Fibroblast of skin of abdomen (primary cell): ENCODE results near the gene DDX24.
A peak's percentile ranks its signal among the peaks of the same experiment; 100 is the strongest.
"Not testable (repeated sequence)": the region's sequence is repeated elsewhere in the genome, so short reads cannot be mapped to it uniquely, and the experiment has no call there.

ENCODE experiments used
- DNase-seq: peaks from one replicate; pipeline ENCODE4 v3.0.0-alpha.2; 2013

Gene DDX24

DNA sequence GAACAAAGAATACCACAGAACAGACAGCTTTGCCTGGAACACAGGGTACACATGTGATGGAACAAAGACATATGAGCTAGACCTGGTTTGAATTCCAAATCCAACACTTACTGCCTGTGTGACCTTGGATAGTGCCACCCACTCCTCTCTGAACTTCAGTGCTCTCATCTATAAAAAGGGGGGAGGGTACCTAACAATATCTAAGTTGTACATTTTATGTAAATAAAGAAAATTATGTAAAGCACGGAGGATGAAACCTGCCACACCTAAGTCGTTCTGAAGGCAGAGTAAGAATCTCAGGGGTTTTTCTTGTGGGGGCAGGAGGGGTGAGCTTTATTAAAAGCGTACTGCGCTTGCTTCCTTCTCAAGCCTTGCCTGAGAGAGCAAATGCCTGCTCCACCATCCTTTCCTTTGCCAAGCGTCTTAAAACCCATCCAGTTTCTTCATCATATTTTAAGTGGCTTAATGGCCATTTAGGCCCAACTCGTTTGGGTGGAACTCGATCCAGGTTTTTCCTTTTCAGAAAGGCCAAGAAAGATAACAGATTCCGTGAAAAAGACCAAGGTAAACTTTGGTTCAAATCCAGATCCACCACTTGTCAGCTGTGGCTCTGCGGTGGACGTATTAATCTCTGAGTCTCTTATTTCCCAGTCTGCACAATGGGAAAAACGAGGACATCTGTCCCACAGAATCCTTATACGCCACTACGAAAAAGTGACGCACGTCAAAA is 946 bp downstream of the DDX24 start:
- DNase-seq, result peak; percentile 19

GRCh38 chr14:94077823-94078222 is 3.2 kb downstream of the DDX24 start:
- DNase-seq, result no peak

DNA sequence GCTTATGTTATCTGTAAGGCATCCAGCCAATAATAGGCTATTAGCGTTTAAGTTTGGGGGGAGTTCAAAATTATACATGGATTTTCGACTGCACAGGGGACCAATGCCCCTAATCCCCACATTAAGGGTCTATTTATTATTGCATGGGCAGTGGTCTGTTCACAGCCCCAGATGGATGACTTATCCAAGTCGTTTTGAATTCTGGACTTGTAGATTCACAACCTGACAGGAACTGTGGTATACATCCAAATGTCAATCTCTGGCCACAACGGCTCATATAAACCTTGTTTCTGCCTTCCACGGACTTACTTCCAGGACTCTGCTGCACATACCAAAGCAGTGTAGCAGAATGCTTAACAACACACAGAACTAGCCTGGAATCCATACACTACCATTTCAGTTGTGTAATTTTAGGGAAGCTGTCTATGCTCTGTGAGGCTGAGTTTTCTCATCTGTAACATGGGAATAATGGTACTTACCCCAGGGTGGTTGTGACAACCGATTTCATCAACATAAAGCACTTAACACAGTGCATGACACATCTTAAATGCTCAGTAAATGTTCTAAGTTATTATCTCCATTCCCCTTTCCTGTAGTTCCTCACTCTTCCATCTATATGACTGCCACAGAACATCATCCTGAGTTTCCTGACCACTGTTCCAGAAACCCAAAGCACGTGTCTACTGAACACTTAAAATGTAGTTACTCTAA is 3.7 kb downstream of the DDX24 start:
- DNase-seq, result no peak

DNA sequence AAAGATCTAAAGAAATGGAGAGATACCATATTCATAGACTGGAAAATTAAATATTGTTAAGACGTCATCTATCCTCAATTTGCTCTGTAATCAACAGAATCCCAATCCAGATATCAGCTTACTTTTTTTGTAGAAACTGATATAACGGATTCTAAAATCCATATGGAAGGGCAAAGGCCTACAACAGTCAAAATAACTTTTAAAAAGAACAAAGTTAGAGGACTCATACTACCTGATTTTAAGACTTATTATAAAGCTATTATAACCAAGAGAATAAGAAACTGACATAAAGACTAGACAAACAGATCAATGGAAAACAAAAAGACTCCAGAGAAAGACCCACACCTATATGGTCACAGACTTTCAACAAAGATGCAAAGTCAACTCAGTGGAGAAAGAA is 6.0 kb downstream of the DDX24 start:
- DNase-seq, result no peak

DNA sequence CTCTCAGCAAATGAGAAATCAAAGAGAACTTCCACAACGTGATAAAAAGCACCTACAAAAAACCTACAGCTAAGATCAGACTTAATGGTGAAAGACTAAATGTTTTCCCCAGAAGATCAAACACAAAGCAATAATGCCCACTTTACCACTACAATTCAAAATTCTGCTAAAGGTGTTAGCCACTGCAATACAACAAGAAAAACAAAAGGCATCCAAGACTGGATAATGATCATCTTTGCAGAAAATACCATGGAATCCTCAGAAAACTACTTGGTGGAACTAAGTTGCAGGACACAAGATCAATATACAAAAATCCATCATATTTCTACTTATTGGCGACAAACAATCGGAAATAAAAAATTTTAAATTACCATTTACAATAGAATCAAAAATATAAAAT is 6.5 kb downstream of the DDX24 start:
- DNase-seq, result no peak

GRCh38 chr14:94072076-94072475 is 8.9 kb downstream of the DDX24 start:
- not testable (repeated sequence) for DNase-seq

GRCh38 chr14:94066089-94066676 is 14.8 kb downstream of the DDX24 start:
- no peak for DNase-seq

GRCh38 chr14:94062344-94062940 is 18.6 kb downstream of the DDX24 start:
- DNase-seq, result peak; percentile 55

DNA sequence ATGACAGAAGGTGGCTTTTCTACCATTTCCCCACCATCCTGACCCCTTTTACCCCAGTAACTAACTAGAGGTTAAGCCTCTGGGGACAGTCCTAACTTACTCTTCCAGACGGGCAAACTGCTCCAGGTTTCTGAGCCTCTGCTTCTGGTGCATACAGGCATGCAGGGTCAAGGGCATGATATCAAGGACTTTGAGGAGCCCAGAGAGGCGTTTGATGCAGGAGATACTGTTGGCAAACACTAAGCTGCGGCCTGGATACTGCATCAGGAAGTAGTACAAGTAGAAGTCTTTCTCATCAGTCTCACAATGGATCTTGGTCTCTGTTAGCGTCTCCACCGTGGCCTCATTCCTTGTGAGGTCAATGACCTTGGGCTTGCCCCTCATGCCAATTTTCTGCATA is 21.0 kb downstream of the DDX24 start:
- DNase-seq, result no peak

DNA sequence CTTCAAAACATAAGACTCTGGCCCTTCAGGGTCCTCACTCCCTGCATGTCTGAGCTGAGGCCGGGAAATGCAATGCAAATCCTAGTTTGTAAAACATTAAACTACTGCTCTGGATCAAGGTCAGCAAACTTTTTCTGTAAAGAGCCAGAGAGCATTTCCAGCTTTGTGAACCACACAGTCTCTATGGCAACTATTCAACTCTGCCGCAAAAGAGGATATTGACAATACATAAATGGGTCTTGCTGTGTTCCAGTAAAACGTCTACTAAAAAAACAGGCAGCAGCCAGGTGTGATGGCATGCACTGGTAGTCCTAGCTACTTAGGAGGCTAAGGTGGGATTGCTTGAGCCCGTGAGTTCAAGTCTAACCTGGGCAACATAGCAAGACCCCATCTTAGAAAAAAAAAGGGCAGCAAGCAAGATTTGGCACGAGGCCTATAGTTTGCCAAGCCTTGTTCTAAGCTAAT is 22.3 kb downstream of the DDX24 start:
- DNase-seq, result no peak

- DNase-seq, result no peak
These were observed 22.8 kb downstream of the DDX24 start for GRCh38 chr14:94058128-94058673.

GRCh38 chr14:94056579-94057308 is 24.3 kb downstream of the DDX24 start:
- no peak for DNase-seq

DNA sequence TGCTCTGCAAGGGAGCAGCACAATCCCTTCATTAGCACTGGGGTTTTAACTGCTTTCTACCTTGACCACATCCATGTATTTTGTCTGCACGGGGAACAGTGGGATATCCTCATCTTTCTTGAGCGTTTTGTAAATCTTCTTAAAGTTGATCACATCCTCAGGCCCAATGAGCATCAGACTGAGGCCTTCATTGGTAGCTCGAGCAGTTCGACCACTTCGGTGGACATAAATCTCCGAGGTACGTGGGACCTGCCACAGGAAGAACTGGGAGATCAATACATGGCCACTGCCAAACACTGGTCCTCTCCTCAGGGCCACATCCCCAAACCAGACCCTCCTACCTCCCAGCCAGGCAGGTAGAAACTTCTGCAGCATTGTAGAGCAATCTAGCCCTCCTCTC is 26.1 kb downstream of the DDX24 start:
- DNase-seq, result no peak

DNA sequence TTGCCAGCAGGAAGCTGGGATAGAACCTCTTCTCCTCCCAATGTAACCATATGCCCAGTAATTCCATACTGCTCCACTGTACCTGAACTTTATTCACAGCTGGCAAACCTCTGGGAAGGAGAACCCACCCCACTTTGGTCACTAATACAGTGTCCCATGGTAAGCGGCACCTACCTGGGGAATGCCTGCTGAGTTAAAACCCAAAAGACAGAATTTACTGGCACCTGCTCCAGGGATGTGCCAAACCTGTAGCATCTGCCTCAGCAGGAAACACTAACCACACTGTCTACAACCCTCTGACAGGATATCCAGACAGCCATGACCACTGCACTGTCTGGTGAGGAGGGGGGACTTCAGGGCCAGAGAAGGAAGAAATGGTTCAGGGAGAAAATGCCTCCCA is 26.6 kb downstream of the DDX24 start:
- DNase-seq, result no peak

DNA sequence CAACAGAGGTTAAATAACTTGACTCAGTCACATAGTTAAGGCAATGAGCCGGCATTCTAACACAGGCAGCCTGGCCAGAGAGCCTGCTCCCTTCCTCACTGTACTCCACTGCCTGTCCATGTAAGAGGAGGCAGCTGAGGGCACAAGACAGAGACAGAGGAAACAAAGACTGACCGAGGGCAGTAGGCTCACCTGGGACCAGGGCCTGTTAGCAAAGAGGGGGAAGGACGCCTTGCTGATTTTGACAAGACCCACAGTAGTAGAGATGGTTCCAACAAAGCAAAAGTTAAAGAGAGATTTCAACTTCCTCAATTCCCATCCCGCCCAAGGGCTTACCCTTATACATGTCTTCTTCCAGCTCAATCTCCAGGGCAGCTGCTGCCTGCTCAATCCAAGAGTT is 28.3 kb downstream of the DDX24 start:
- no peak for DNase-seq

- no peak for DNase-seq
These were observed 28.8 kb downstream of the DDX24 start for GRCh38 chr14:94052199-94052598.

DNA sequence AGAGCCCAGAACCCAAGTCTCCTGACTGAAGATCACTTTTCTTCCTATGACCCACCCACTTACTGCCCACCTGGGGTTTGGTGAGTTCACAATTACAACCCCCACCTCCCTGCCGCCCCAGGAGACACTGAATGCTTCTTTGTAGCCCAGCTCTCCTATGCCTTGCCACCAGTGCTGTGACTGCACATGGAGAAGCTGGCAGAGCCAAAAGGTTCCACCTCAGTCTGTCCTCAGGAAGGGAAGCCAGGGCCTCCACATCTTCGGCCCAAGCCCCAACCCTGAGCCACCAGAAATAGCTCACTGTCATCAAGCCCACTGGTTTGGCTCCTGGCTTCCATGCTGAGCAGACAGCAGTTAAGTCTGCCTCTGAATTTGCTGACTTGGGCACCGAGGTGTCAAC is 29.2 kb downstream of the DDX24 start:
- no peak for DNase-seq

- peak; percentile 34 for DNase-seq
These were observed 29.9 kb downstream of the DDX24 start for GRCh38 chr14:94051115-94051514.

- DNase-seq, result no peak
These were observed 30.6 kb downstream of the DDX24 start for GRCh38 chr14:94050231-94050880.

DNA sequence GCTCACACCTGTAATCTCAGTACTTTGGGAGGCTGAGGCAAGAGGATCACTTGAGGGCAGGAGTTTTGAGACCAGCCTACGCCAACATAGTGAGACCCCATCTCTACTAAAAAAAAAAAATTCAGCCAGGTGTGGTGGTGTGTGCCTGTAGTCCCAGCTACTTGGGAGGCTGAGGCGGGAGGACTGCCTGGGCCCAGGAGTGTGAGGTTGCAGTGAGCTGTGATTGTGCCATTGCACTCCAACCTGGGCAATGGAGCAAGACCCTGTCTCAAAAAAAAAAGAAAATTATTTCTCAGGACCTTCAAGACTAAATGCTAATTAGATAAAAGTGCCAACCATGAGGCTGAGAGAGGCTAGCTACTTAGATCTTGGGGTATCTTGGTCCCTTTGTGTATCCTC is 31.4 kb downstream of the DDX24 start:
- DNase-seq, result no peak

- DNase-seq, result no peak
These were observed 32.0 kb downstream of the DDX24 start for GRCh38 chr14:94048691-94049624.
